NCI-H82 (cell line): ENCODE results near the gene TM7SF3.
"Not testable (repeated sequence)": the region's sequence is repeated elsewhere in the genome, so short reads cannot be mapped to it uniquely, and the experiment has no call there.

ENCODE experiments used
- DNase-seq: peaks from one replicate; lab custom pipeline; 2025; lab: John Stamatoyannopoulos, UW

TM7SF3 gene

GRCh38 chr12:26978801-26979200 lies 35.4 kb downstream of the TM7SF3 start:
- DNase-seq, result no peak

GRCh38 chr12:26976687-26977086 lies 37.5 kb downstream of the TM7SF3 start:
- no peak for DNase-seq

- DNase-seq, result no peak
These were observed 42.2 kb downstream of the TM7SF3 start for GRCh38 chr12:26971963-26972362.

GRCh38 chr12:26970136-26970535 lies 44.0 kb downstream of the TM7SF3 start:
- peak; percentile 45 for DNase-seq

GRCh38 chr12:26966842-26967241 lies 47.3 kb downstream of the TM7SF3 start:
- DNase-seq, result no peak

- DNase-seq, result no peak
These were observed 50.8 kb downstream of the TM7SF3 start for GRCh38 chr12:26963413-26963812.

- DNase-seq, result no peak
These were observed 52.4 kb downstream of the TM7SF3 start for GRCh38 chr12:26961803-26962202.

GRCh38 chr12:26961391-26961790 lies 52.8 kb downstream of the TM7SF3 start:
- DNase-seq, result not testable (repeated sequence)

GRCh38 chr12:26954027-26954426 lies 60.2 kb downstream of the TM7SF3 start:
- DNase-seq, result peak; percentile 25

- DNase-seq, result no peak
These were observed 60.7 kb downstream of the TM7SF3 start for GRCh38 chr12:26953447-26953846.

GRCh38 chr12:26948309-26948708 lies 65.9 kb downstream of the TM7SF3 start:
- no peak for DNase-seq

- no peak for DNase-seq
These were observed 73.0 kb downstream of the TM7SF3 start for GRCh38 chr12:26941215-26941594.

GRCh38 chr12:26940516-26941214 lies 73.5 kb downstream of the TM7SF3 start:
- no peak for DNase-seq

GRCh38 chr12:26939953-26940352 lies 74.2 kb downstream of the TM7SF3 start:
- DNase-seq, result no peak

- DNase-seq, result peak; percentile 19
These were observed 74.9 kb downstream of the TM7SF3 start for GRCh38 chr12:26939192-26939832.

GRCh38 chr12:26938701-26939062 lies 75.5 kb downstream of the TM7SF3 start:
- no peak for DNase-seq

- peak; percentile 100 for DNase-seq
These were observed 76.1 kb downstream of the TM7SF3 start, which contains the start of the genes FGFR1OP2 and INTS13 for GRCh38 chr12:26937863-26938700. TSS of gene FGFR1OP2 (plus strand) at chr12:26938470. CDS start at chr12:26954159, 15,689 bp downstream. TSS of gene INTS13 (minus strand) at chr12:26937981. CDS start at chr12:26936803, 1,178 bp downstream.

- no peak for DNase-seq
These were observed 76.7 kb downstream of the TM7SF3 start for GRCh38 chr12:26937443-26937862.

GRCh38 chr12:26936559-26937442 lies 77.4 kb downstream of the TM7SF3 start:
- DNase-seq, result no peak

GRCh38 chr12:26935636-26936378 lies 78.4 kb downstream of the TM7SF3 start:
- no peak for DNase-seq

- DNase-seq, result no peak
These were observed 84.6 kb downstream of the TM7SF3 start for GRCh38 chr12:26929590-26929989.
